ENCODE measurements around the gene GBP4.

- TF ChIP-seq SMC3 (IDR thresholded peaks at IDR 0.05; ENCODE audit: low read depth, low read length) (no peak), POLR2A (IDR thresholded peaks at IDR 0.05; ENCODE audit: low read depth, low read length) (no peak), CTCF (conservative IDR thresholded peaks at IDR 0.05; ENCODE audit: low read depth, low read length) (no peak), MXI1 (IDR thresholded peaks at IDR 0.05; ENCODE audit: borderline replicate concordance, low read depth, low read length) (no peak), CHD1 (IDR thresholded peaks at IDR 0.05; ENCODE audit: low read depth, low read length) (no peak)
Observed at GRCh38 chr1:89172468-89173143, 26.1 kb downstream of the GBP4 start.
